Panc1 (cell line): ENCODE data around the gene PDE10A. TPM values are rescaled to one million over a fixed set of nuclear protein-coding genes. Genes with fewer than 3 reads are reported as not detected.
A peak's percentile ranks its signal among the peaks of the same experiment; 100 is the strongest.

ENCODE experiments used
- ATAC-seq: fragments of 200-7000 bp; cut with Tn5 transposase; 2 replicates; pipeline ENCODE4 v1.9.1; 2020; ENCODE audit warnings: mild to moderate bottlenecking, moderate library complexity
- BruUV-seq: library from RNA; stranded (reverse); fragments of 400-500 nt; replicated peaks from 2 replicates; lab custom pipeline; 2021; lab: Mats Ljungman, UMichigan
- CTCF ChIA-PET: fragments of 300-600 bp; sonication (Branson Sonifier 250); formaldehyde crosslinking; loops from one replicate; lab custom pipeline; 2022; ENCODE audit warnings: antibody characterized with exemption; lab: Charles Lee
- POLR2A ChIA-PET: fragments of 300-600 bp; sonication (Branson Sonifier 250); formaldehyde crosslinking; loops from one replicate; lab custom pipeline; 2022; ENCODE audit warnings: antibody characterized with exemption; lab: Charles Lee
- DNase-seq: peaks from one replicate; pipeline ENCODE4 v3.0.0-alpha.2; 2010; ENCODE audit warnings: low read depth, low spot score
- H3K27ac ChIP-seq: 2 replicates; pipeline ENCODE4 v1.5.1; 2011; ENCODE audit warnings: mild to moderate bottlenecking, low read length, inconsistent platforms
- H3K27me3 ChIP-seq: fragments of 200-500 bp; sonication (Bioruptor generic); 2 replicates; pipeline ENCODE4 v1.6.0; 2014; ENCODE audit warnings: low read length, inconsistent platforms; ENCODE audit not compliant: control insufficient read depth, insufficient read depth
- H3K36me3 ChIP-seq: fragments of 200-500 bp; sonication (Bioruptor generic); 2 replicates; pipeline ENCODE4 v1.5.1; 2014; ENCODE audit warnings: inconsistent platforms, mild to moderate bottlenecking, low read length, moderate library complexity; ENCODE audit not compliant: control insufficient read depth, insufficient read depth
- H3K4me1 ChIP-seq: 2 replicates; pipeline ENCODE4 v1.5.1; 2011; ENCODE audit warnings: inconsistent platforms, mild to moderate bottlenecking, low read length, moderate library complexity; ENCODE audit not compliant: control insufficient read depth, insufficient read depth
- H3K4me3 ChIP-seq, 2 experiments: 2 replicates each; pipeline ENCODE4 v1.5.1; 2011 to 2012; ENCODE audit warnings: low read depth in 2 of 2, low read length in 2 of 2, mild to moderate bottlenecking in 2 of 2, inconsistent platforms in 1 of 2, moderate library complexity in 1 of 2
- H3K9me3 ChIP-seq: fragments of 200-500 bp; sonication (Bioruptor generic); 2 replicates; pipeline ENCODE4 v1.5.1; 2014; ENCODE audit warnings: low read depth, mild to moderate bottlenecking, inconsistent platforms, low read length, moderate library complexity; ENCODE audit not compliant: control insufficient read depth, insufficient read depth
- POLR2AphosphoS5 ChIP-seq: IDR thresholded peaks from 2 replicates; pipeline ENCODE4 v1.6.1; 2012; ENCODE audit warnings: mild to moderate bottlenecking, low read depth, low read length, moderate library complexity
- SIN3A ChIP-seq: IDR thresholded peaks from 2 replicates; pipeline ENCODE4 v1.6.1; 2012; ENCODE audit warnings: low read depth, mild to moderate bottlenecking, low read length, moderate library complexity, borderline replicate concordance; ENCODE audit not compliant: insufficient read depth
- TCF7L2 ChIP-seq: IDR thresholded peaks from 2 replicates; pipeline ENCODE4 v1.6.1; 2011; ENCODE audit warnings: mild to moderate bottlenecking, low read depth, low read length, inconsistent platforms
- in situ Hi-C: cut with HindIII; loops from 2 replicates; pipeline ENCODE4 v1.10.0; 2016; ENCODE audit warnings: low sequenced_read_pairs, low pct_unique_long_range_greater_than_20kb
- intact Hi-C: fragments of 100-400 bp; cut with micrococcal nuclease; formaldehyde crosslinking; loops from one replicate; pipeline ENCODE4 v1.10.0; 2022; ENCODE audit not compliant: unreplicated experiment
- total RNA-seq: library from RNA; stranded (reverse); gene quantifications from one replicate; pipeline ENCODE4 v1.2.1, GENCODE V29; 2021; ENCODE audit not compliant: unreplicated experiment
- TF ChIP-seq, protein P1 (sequence below), 2 experiments: IDR thresholded peaks; 2 replicates each; pipeline ENCODE4 v1.6.1; 2011 to 2012; ENCODE audit warnings: low read depth in 2 of 2, control low read depth in 1 of 2, low read length in 1 of 2, mild to moderate bottlenecking in 1 of 2, moderate library complexity in 1 of 2; ENCODE audit not compliant: insufficient read depth in 1 of 2
- TF ChIP-seq, protein P2 (sequence below): fragments of 450-650 bp; IDR thresholded peaks from 2 replicates; pipeline ENCODE4 v1.5.1; 2017; ENCODE audit warnings: mild to moderate bottlenecking

The PDE10A gene
- total RNA-seq, 1 experiment from 2014 or later = 27.8 TPM

DNA sequence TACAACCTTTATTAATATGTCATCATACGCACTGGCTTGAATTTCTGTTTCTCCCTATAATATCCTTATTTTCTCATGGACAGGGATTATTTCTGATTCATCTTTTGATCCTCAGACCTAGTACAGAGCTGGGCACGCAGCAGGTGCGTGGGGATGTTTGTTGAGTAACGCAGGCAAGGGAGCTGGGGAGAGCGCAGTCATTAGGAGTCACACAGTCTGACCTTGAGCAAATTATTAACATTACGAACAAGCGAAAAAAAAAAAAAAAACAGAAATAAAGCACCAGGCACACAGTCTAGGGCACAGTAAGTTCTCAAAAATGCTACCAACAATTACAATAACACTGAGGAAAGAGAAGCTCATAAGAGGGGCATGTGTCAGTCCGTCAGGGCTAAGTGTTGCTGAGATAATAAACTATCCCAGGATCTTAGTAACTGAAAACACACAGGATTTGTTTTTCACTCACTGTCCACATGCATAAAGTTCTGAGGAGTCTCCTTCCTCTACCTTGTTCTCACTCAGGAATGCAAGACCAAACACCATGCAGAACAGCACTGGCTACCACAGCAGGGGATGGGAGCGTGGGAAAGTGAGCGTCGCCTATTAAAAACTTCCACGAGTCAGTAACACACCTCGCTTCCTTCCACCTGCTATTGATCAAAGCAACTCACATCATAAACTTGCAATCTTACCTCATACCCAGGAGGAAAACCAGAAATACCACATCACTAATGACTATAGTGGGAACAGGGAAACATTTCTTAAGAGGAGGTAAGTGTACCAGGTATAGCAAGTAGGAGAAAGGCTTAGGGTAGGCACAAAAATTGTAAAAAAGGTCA lies 56.9 kb downstream of the PDE10A start:
- CTCF ChIA-PET = no interaction called here

DNA sequence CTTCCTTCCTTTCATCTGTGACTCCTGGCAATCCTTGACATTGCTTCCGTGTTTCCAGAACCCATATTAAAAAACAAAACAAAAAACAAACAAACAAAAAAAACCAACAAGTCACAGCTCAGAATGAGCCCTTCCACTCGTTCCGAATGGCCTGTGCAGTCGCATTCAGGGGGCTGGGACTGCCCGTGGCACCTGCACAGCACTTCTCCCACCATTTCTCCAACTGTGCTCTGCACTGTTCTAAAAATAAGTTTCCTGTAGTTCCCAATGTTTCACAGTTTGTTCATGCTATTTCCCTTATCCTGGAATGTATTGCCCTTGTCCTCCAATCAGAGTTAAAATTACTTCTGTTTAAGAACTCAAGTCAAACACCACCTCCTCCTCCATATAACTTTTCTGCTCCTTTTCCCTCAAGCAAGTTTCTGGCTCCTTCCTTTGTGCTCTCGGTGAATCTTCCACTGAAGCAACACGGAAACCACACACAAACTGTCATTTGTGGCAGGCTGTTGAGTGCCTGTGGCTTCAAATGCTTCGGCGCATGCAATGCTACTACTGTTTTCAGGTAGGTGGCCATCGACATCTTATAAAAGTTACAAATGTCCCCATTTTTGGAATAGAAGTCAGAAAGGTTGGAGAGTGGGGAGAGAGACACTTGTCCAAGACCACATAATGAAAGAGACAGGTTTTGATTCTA lies 57.7 kb downstream of the PDE10A start:
- Histone ChIP-seq H3K4me1 (peaks cover 8% of the 10 kb centered on the region), H3K4me3 (no peak overlapping the region), H3K36me3 (no peaks in the 10 kb centered on the region), H3K27ac (no peak overlapping the region), H3K9me3 (no peaks in the 10 kb centered on the region), H3K27me3 (no peaks in the 10 kb centered on the region)
- BruUV-seq = TSS peak; percentile 17
- POLR2A ChIA-PET = no interaction called here
- in situ Hi-C loops = no loop called here
- DNase-seq (no peak), ATAC-seq (no peak)
- CTCF ChIA-PET = no interaction called here
- intact Hi-C loops = no loop called here
- TF ChIP-seq, protein P1, sequence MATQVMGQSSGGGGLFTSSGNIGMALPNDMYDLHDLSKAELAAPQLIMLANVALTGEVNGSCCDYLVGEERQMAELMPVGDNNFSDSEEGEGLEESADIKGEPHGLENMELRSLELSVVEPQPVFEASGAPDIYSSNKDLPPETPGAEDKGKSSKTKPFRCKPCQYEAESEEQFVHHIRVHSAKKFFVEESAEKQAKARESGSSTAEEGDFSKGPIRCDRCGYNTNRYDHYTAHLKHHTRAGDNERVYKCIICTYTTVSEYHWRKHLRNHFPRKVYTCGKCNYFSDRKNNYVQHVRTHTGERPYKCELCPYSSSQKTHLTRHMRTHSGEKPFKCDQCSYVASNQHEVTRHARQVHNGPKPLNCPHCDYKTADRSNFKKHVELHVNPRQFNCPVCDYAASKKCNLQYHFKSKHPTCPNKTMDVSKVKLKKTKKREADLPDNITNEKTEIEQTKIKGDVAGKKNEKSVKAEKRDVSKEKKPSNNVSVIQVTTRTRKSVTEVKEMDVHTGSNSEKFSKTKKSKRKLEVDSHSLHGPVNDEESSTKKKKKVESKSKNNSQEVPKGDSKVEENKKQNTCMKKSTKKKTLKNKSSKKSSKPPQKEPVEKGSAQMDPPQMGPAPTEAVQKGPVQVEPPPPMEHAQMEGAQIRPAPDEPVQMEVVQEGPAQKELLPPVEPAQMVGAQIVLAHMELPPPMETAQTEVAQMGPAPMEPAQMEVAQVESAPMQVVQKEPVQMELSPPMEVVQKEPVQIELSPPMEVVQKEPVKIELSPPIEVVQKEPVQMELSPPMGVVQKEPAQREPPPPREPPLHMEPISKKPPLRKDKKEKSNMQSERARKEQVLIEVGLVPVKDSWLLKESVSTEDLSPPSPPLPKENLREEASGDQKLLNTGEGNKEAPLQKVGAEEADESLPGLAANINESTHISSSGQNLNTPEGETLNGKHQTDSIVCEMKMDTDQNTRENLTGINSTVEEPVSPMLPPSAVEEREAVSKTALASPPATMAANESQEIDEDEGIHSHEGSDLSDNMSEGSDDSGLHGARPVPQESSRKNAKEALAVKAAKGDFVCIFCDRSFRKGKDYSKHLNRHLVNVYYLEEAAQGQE (IDR thresholded peaks at IDR 0.05; ENCODE audit: insufficient read depth in 1 of 2, low read depth in 2 of 2, low read length in 1 of 2) = no peak
- no peak for TF ChIP-seq TCF7L2
- no peak for TF ChIP-seq SIN3A
- TF ChIP-seq POLR2AphosphoS5 = no peak
- TF ChIP-seq, protein P2, sequence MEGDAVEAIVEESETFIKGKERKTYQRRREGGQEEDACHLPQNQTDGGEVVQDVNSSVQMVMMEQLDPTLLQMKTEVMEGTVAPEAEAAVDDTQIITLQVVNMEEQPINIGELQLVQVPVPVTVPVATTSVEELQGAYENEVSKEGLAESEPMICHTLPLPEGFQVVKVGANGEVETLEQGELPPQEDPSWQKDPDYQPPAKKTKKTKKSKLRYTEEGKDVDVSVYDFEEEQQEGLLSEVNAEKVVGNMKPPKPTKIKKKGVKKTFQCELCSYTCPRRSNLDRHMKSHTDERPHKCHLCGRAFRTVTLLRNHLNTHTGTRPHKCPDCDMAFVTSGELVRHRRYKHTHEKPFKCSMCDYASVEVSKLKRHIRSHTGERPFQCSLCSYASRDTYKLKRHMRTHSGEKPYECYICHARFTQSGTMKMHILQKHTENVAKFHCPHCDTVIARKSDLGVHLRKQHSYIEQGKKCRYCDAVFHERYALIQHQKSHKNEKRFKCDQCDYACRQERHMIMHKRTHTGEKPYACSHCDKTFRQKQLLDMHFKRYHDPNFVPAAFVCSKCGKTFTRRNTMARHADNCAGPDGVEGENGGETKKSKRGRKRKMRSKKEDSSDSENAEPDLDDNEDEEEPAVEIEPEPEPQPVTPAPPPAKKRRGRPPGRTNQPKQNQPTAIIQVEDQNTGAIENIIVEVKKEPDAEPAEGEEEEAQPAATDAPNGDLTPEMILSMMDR = no peak

More for the DNA sequence above, 56.9 kb downstream of the PDE10A start:
- in situ Hi-C loops = no loop called here
- TF ChIP-seq, protein P2 = no peak
- TF ChIP-seq, protein P1 (IDR thresholded peaks at IDR 0.05; ENCODE audit: insufficient read depth in 1 of 2, low read depth in 2 of 2, low read length in 1 of 2) = no peak
- no peak for TF ChIP-seq POLR2AphosphoS5
- TF ChIP-seq SIN3A = no peak
- TF ChIP-seq TCF7L2 = no peak
- Histone ChIP-seq H3K4me1 (0 out of 2 replicates have a peak, but pooled peaks cover 5% of the 10 kb centered on the region), H3K9me3 (no peaks in the 10 kb centered on the region), H3K4me3 (no peak overlapping the region), H3K36me3 (no peaks in the 10 kb centered on the region), H3K27ac (no peak overlapping the region), H3K27me3 (no peaks in the 10 kb centered on the region)
- DNase-seq (no peak), ATAC-seq (no peak)
- no TSS peak for BruUV-seq
- POLR2A ChIA-PET = no interaction called here
- intact Hi-C loops = no loop called here
